ENCODE data around the gene LAMA5.
A peak's percentile ranks its signal among the peaks of the same experiment; 100 is the strongest.

LAMA5 gene

GRCh38 chr20:62354031-62354808, 12.9 kb downstream of the LAMA5 start:
- H3K4me1 ChIP-seq: peaks cover 64% of the 10 kb centered on the region

GRCh38 chr20:62353289-62354030, 13.7 kb downstream of the LAMA5 start:
- H3K4me2 ChIP-seq: peak overlapping the region; percentile 25; the same call in 1 of the 2 replicates
- peaks cover 65% of the 10 kb centered on the region for H4K20me1 ChIP-seq
- no peak overlapping the region for H3K4me3 ChIP-seq
- peaks cover 9% of the 10 kb centered on the region for H3K9me3 ChIP-seq
- H3K27me3 ChIP-seq: peaks cover 8% of the 10 kb centered on the region; the same call in 1 of the 2 replicates
- no peak overlapping the region for H3K9ac ChIP-seq
- H3K27ac ChIP-seq: no peak overlapping the region
- no peak for TF ChIP-seq Cebpa-rat (IDR thresholded peaks at IDR 0.05)
- H3K36me3 ChIP-seq: peaks cover 31% of the 10 kb centered on the region
- peaks cover 56% of the 10 kb centered on the region for H3K4me1 ChIP-seq

More at GRCh38 chr20:62354031-62354808, 12.9 kb downstream of the LAMA5 start:
- Histone ChIP-seq H3K27ac (peak overlapping the region; percentile 60), H3K9me3 (0 out of 2 replicates have a peak, but pooled peaks cover 2% of the 10 kb centered on the region), H3K4me2 (peak overlapping the region; percentile 87), H3K36me3 (peaks cover 31% of the 10 kb centered on the region), H3K27me3 (peaks cover 8% of the 10 kb centered on the region; the same call in 1 of the 2 replicates), H3K9ac (0 out of 2 replicates have a peak overlapping the region, but pooled peaks have one; percentile 34), H4K20me1 (peaks cover 72% of the 10 kb centered on the region), H3K4me3 (no peak overlapping the region)
- no peak for TF ChIP-seq Cebpa-rat (IDR thresholded peaks at IDR 0.05)

GRCh38 chr20:62352402-62353288, 14.5 kb downstream of the LAMA5 start:
- no peak for TF ChIP-seq Cebpa-rat (IDR thresholded peaks at IDR 0.05)
- peaks cover 48% of the 10 kb centered on the region for H3K4me1 ChIP-seq
- H3K4me2 ChIP-seq: no peak overlapping the region; the same call in 1 of the 2 replicates
- peaks cover 35% of the 10 kb centered on the region for H3K36me3 ChIP-seq
- H3K9me3 ChIP-seq: peaks cover 10% of the 10 kb centered on the region
- no peak overlapping the region for H3K4me3 ChIP-seq
- H3K27me3 ChIP-seq: peaks cover under 1% of the 10 kb centered on the region; the same call in 1 of the 2 replicates
- H3K9ac ChIP-seq: no peak overlapping the region
- H3K27ac ChIP-seq: no peak overlapping the region
- peaks cover 56% of the 10 kb centered on the region for H4K20me1 ChIP-seq

- H3K4me3 ChIP-seq: no peak overlapping the region
- H3K9me3 ChIP-seq: peaks cover 10% of the 10 kb centered on the region
- H3K4me1 ChIP-seq: peaks cover 39% of the 10 kb centered on the region
- H3K27me3 ChIP-seq: no peaks in the 10 kb centered on the region
- no peak overlapping the region for H3K27ac ChIP-seq
- no peak overlapping the region for H3K4me2 ChIP-seq
- H3K9ac ChIP-seq: no peak overlapping the region
- peaks cover 47% of the 10 kb centered on the region for H4K20me1 ChIP-seq
- TF ChIP-seq Cebpa-rat (IDR thresholded peaks at IDR 0.05): no peak
- H3K36me3 ChIP-seq: peaks cover 44% of the 10 kb centered on the region
These were observed 15.4 kb downstream of the LAMA5 start for GRCh38 chr20:62351469-62352401.

- Histone ChIP-seq H3K9ac (no peak overlapping the region), H3K27me3 (no peaks in the 10 kb centered on the region), H3K9me3 (peaks cover 10% of the 10 kb centered on the region), H3K4me3 (no peak overlapping the region), H3K4me1 (peaks cover 32% of the 10 kb centered on the region), H4K20me1 (peaks cover 38% of the 10 kb centered on the region), H3K36me3 (peaks cover 53% of the 10 kb centered on the region), H3K4me2 (no peak overlapping the region), H3K27ac (no peak overlapping the region)
- no peak for TF ChIP-seq Cebpa-rat (IDR thresholded peaks at IDR 0.05)
These were observed 16.3 kb downstream of the LAMA5 start for GRCh38 chr20:62350629-62351422.

GRCh38 chr20:62350098-62350628, 16.9 kb downstream of the LAMA5 start:
- no peak for TF ChIP-seq Cebpa-rat (IDR thresholded peaks at IDR 0.05)
- no peaks in the 10 kb centered on the region for H3K27me3 ChIP-seq
- no peak overlapping the region for H3K4me2 ChIP-seq
- peaks cover 32% of the 10 kb centered on the region for H4K20me1 ChIP-seq
- no peak overlapping the region for H3K27ac ChIP-seq
- H3K36me3 ChIP-seq: peaks cover 54% of the 10 kb centered on the region
- H3K9me3 ChIP-seq: peaks cover 10% of the 10 kb centered on the region
- no peak overlapping the region for H3K4me3 ChIP-seq
- no peak overlapping the region for H3K9ac ChIP-seq
- H3K4me1 ChIP-seq: peaks cover 32% of the 10 kb centered on the region

- no peak overlapping the region for H3K9ac ChIP-seq
- H3K27ac ChIP-seq: no peak overlapping the region
- no peak for TF ChIP-seq Cebpa-rat (IDR thresholded peaks at IDR 0.05)
- no peaks in the 10 kb centered on the region for H3K27me3 ChIP-seq
- H3K9me3 ChIP-seq: peaks cover 10% of the 10 kb centered on the region
- H3K4me3 ChIP-seq: no peak overlapping the region
- H3K4me2 ChIP-seq: no peak overlapping the region
- H3K36me3 ChIP-seq: peaks cover 54% of the 10 kb centered on the region
- H3K4me1 ChIP-seq: peaks cover 32% of the 10 kb centered on the region
- H4K20me1 ChIP-seq: peaks cover 26% of the 10 kb centered on the region
These were observed 17.5 kb downstream of the LAMA5 start for GRCh38 chr20:62349556-62350097.
